HG03025 (cell line): Measurements from ENCODE around the gene PSMD14.

Experiments used
- ATAC-seq: cut with Tn5 transposase; IDR thresholded peaks from one replicate; pipeline ENCODE4 v1.9.1; 2021; ENCODE audit warnings: mild to moderate bottlenecking, moderate library complexity; ENCODE audit not compliant: unreplicated experiment, low FRiP score

The PSMD14 gene

GRCh38 chr2:161434118-161434517, 125.9 kb downstream of the PSMD14 start:
- ATAC-seq = no peak

- no peak for ATAC-seq
These were observed 128.2 kb downstream of the PSMD14 start for GRCh38 chr2:161436411-161436810.

GRCh38 chr2:161438598-161438997, 130.4 kb downstream of the PSMD14 start:
- ATAC-seq = no peak

- no peak for ATAC-seq
These were observed 136.9 kb downstream of the PSMD14 start for GRCh38 chr2:161445097-161445496.

- ATAC-seq = no peak
These were observed 140.2 kb downstream of the PSMD14 start for GRCh38 chr2:161448431-161448830.
